Transverse colon (tissue), 4 donors: ENCODE results near the gene WWOX. TPM values are rescaled to one million over a fixed set of nuclear protein-coding genes. Genes with fewer than 3 reads are reported as not detected.

Source experiments
- DNase-seq: peaks from one replicate; pipeline ENCODE4 v3.0.0-alpha.2; 2019
- H3K27ac ChIP-seq, 4 donors: fragments of 200-600 bp; sonication (generic); 2 replicates each; pipeline ENCODE4 v1.5.1; 2016 to 2018; ENCODE audit warnings: inconsistent platforms in 4 of 4
- H3K27me3 ChIP-seq: fragments of 200-600 bp; sonication (generic); 2 replicates; pipeline ENCODE4 v1.5.1; 2017; ENCODE audit warnings: inconsistent platforms
- H3K36me3 ChIP-seq, 4 donors: fragments of 200-600 bp; sonication (generic); 2 replicates each; pipeline ENCODE4 v1.5.1; 2017 to 2019; ENCODE audit warnings: inconsistent platforms in 4 of 4
- H3K4me1 ChIP-seq, 4 donors: fragments of 200-600 bp; sonication (generic); 2 replicates each; pipeline ENCODE4 v1.5.1; 2017 to 2020; ENCODE audit warnings: inconsistent platforms in 4 of 4
- H3K4me3 ChIP-seq, 4 donors: fragments of 200-600 bp; sonication (generic); 1 replicate in 1 of 4; 2 replicates in 3 of 4; pipeline versions ENCODE4 v1.5.1 to v1.6.1; 2017 to 2019; ENCODE audit warnings: inconsistent platforms in 4 of 4
- H3K9me3 ChIP-seq, 2 donors: fragments of 200-600 bp; sonication (generic); 2 replicates each; pipeline ENCODE4 v1.5.1; 2017 to 2019; ENCODE audit warnings: inconsistent platforms in 2 of 2
- EP300 ChIP-seq: sonication (generic); formaldehyde crosslinking; IDR thresholded peaks from one replicate; pipeline ENCODE4 v1.6.1; 2017; ENCODE audit warnings: antibody characterized with exemption, low read depth
- POLR2A ChIP-seq: fragments of 450-650 bp; IDR thresholded peaks from one replicate; pipeline ENCODE4 v1.6.1; 2016; ENCODE audit warnings: antibody characterized with exemption, mild to moderate bottlenecking, moderate library complexity
- POLR2AphosphoS5 ChIP-seq, 3 donors: sonication (generic); formaldehyde crosslinking; IDR thresholded peaks; one replicate each; pipeline ENCODE4 v1.6.1; 2016; ENCODE audit warnings: antibody characterized with exemption in 3 of 3
- WGBS, 2 donors: methylation state at CpG; one replicate each; pipeline ENCODE4 v1.1.5; 2018; ENCODE audit warnings: low coverage in 1 of 2; 5-methylcytosine and 5-hydroxymethylcytosine counted together
- in situ Hi-C, 4 donors: fragments of 200-750 bp; cut with MboI; loops; one replicate each; pipeline versions ENCODE4 v1.15.0 to v1.15.1; 2017; ENCODE audit warnings: low sequenced_read_pairs in 3 of 4, low pct_ligation_motif_present in 1 of 4, low pct_unique_long_range_greater_than_20kb in 1 of 4
- intact Hi-C: fragments of 100-400 bp; cut with DNase I; formaldehyde crosslinking; loops from one replicate; pipeline ENCODE4 v1.15.1; 2023; ENCODE audit warnings: low total_unique reads
- total RNA-seq, 4 donors: library from RNA; depleted of rRNA; stranded (reverse); fragments of >200 nt; gene quantifications; one replicate each; pipeline ENCODE4 v1.1.0, GENCODE V29; 2016
- TF ChIP-seq, protein P1 (sequence below), 5 experiments: fragments of 200-600 bp in 3 of 5; fragments of 450-650 bp in 2 of 5; sonication (generic) in 3 of 5; IDR thresholded peaks; 1 replicate in 2 of 5; 2 replicates in 3 of 5; pipeline ENCODE4 v1.5.1; 2016 to 2017; ENCODE audit warnings: antibody characterized with exemption in 5 of 5, inconsistent platforms in 3 of 5, mild to moderate bottlenecking in 2 of 5, moderate library complexity in 1 of 5

Gene WWOX
- total RNA-seq, 4 donors from 2014 or later, result 11.2 to 53.8 (median 24.8) TPM

DNA sequence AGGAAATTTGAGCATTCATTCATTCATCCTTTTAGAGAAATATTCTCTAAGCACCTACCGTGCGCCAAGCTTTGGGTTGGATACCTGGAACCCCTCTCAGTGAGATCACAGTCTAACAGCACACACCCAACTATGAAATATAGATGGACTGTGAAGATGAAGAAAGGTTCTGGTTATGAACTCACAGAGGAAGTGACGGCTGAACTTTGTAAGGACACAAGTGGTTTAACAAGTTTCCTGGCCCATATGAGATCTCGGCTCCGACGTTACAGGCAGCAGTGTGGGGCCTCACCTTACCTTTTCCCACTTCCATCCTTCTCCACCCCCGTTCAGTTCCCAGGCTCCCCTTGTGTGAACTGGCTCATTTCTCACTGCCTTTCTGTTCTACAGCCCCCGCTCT, 1094.8 kb downstream of the WWOX start:
- DNase-seq, result no peak
- no peaks in the 10 kb centered on the region for H3K4me1 ChIP-seq
- in situ Hi-C loops, result no loop called here
- WGBS, 2 donors, result 70 to 84% methylated on average over 6 to 8 of the region's 8 CpGs
- no peaks in the 10 kb centered on the region for H3K9me3 ChIP-seq
- no peak overlapping the region for H3K4me3 ChIP-seq
- intact Hi-C loops, result no loop called here
- no peaks in the 10 kb centered on the region for H3K27me3 ChIP-seq
- H3K36me3 ChIP-seq, result no peaks in the 10 kb centered on the region
- TF ChIP-seq, protein P1, sequence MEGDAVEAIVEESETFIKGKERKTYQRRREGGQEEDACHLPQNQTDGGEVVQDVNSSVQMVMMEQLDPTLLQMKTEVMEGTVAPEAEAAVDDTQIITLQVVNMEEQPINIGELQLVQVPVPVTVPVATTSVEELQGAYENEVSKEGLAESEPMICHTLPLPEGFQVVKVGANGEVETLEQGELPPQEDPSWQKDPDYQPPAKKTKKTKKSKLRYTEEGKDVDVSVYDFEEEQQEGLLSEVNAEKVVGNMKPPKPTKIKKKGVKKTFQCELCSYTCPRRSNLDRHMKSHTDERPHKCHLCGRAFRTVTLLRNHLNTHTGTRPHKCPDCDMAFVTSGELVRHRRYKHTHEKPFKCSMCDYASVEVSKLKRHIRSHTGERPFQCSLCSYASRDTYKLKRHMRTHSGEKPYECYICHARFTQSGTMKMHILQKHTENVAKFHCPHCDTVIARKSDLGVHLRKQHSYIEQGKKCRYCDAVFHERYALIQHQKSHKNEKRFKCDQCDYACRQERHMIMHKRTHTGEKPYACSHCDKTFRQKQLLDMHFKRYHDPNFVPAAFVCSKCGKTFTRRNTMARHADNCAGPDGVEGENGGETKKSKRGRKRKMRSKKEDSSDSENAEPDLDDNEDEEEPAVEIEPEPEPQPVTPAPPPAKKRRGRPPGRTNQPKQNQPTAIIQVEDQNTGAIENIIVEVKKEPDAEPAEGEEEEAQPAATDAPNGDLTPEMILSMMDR (IDR thresholded peaks at IDR 0.05), result no peak
- TF ChIP-seq POLR2AphosphoS5 (IDR thresholded peaks at IDR 0.05) (no peak), POLR2A (no peak), EP300 (no peak)
- no peak overlapping the region for H3K27ac ChIP-seq

DNA sequence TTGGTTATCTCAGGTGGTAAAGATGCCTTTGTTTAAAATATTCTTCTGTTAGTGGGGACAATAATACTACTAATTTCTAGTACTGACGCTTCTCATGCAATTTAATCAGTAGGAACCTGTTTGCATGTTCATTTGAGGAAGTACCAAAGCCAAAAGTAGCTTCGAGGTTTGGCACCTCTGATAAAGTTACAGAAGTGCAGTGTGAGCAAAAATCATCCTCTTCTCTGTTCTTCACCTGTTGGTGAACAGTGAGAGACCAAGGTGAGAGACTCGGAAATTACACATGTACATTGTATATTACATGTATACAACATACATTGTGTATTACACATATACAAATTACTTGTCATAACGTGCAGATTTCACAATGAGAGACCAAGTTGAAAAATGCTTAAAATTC, 1096.5 kb downstream of the WWOX start:
- H3K9me3 ChIP-seq, result no peaks in the 10 kb centered on the region
- H3K27me3 ChIP-seq, result no peaks in the 10 kb centered on the region
- TF ChIP-seq EP300, result no peak
- TF ChIP-seq, protein P1 (IDR thresholded peaks at IDR 0.05), result no peak
- TF ChIP-seq POLR2A, result no peak
- TF ChIP-seq POLR2AphosphoS5 (IDR thresholded peaks at IDR 0.05), result no peak
- WGBS, 2 donors, result 66 to 67% methylated on average over 4 of the region's 4 CpGs
- no peak for DNase-seq
- no peak overlapping the region for H3K27ac ChIP-seq
- no peaks in the 10 kb centered on the region for H3K36me3 ChIP-seq
- intact Hi-C loops, result no loop called here
- no peaks in the 10 kb centered on the region for H3K4me1 ChIP-seq
- in situ Hi-C loops, result no loop called here
- no peak overlapping the region for H3K4me3 ChIP-seq

- Histone ChIP-seq H3K9me3 (no peaks in the 10 kb centered on the region), H3K27ac (no peak overlapping the region), H3K4me3 (no peak overlapping the region), H3K36me3 (no peaks in the 10 kb centered on the region), H3K4me1 (no peaks in the 10 kb centered on the region), H3K27me3 (no peaks in the 10 kb centered on the region)
- in situ Hi-C loops, result no loop called here
- 70 to 77% methylated on average over 5 of the region's 5 CpGs for WGBS, 2 donors
- TF ChIP-seq POLR2AphosphoS5 (IDR thresholded peaks at IDR 0.05) (no peak), EP300 (no peak), POLR2A (no peak)
- TF ChIP-seq, protein P1 (IDR thresholded peaks at IDR 0.05), result no peak
- intact Hi-C loops, result no loop called here
- no peak for DNase-seq
Measured at GRCh38 chr16:79201436-79201835, 1102.0 kb downstream of the WWOX start.

- TF ChIP-seq, protein P1 (IDR thresholded peaks at IDR 0.05), result no peak
- TF ChIP-seq POLR2A, result no peak
- no peak for TF ChIP-seq EP300
- TF ChIP-seq POLR2AphosphoS5 (IDR thresholded peaks at IDR 0.05), result no peak
- Histone ChIP-seq H3K4me3 (no peak overlapping the region), H3K27me3 (no peaks in the 10 kb centered on the region), H3K36me3 (no peaks in the 10 kb centered on the region), H3K27ac (no peak overlapping the region), H3K4me1 (no peaks in the 10 kb centered on the region), H3K9me3 (no peaks in the 10 kb centered on the region)
- 86 to 87% methylated on average over 8 of the region's 8 CpGs for WGBS, 2 donors
- in situ Hi-C loops, result no loop called here
- DNase-seq, result no peak
- intact Hi-C loops, result no loop called here
Measured at GRCh38 chr16:79202977-79203376, 1103.5 kb downstream of the WWOX start.
